ENCODE data around the gene DHX8. TPM values are rescaled to one million over a fixed set of nuclear protein-coding genes. Genes with fewer than 3 reads are reported as not detected.

Gene DHX8
- total RNA-seq, 1 experiment from 2014 or later = 34.5 TPM

DNA sequence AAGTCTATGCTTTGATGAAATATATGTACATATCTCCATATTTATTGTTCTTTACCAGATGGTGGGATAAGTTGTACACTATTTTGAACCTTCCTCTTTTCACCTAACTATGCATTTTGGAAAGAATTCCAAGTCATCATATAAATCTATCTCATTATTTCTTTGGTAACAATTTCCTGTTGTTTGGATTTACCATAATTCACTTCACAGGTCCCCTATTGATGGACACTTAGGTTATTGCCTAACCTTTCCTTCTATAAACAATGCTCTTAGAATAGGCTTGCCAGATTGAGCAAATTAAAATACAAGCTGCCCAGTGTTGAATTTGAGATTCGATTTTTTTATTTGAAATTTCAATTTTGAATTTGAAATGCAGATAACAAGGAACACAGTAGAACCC, 28.9 kb upstream of the DHX8 start:
- Histone ChIP-seq H3K4me1 (ENCODE audit: insufficient read depth, low read length) (peaks cover 24% of the 10 kb centered on the region), H3K36me3 (ENCODE audit: low read depth, low read length) (no peaks in the 10 kb centered on the region), H3K79me2 (ENCODE audit: low read length) (no peaks in the 10 kb centered on the region), H3K9me3 (ENCODE audit: low read length) (no peaks in the 10 kb centered on the region), H4K20me1 (ENCODE audit: low read length) (no peaks in the 10 kb centered on the region), H2AFZ (ENCODE audit: low read length) (no peak overlapping the region), H3K9ac (ENCODE audit: low read length) (no peak overlapping the region), H3F3A (ENCODE audit: low read length, unreplicated experiment) (no peaks in the 10 kb centered on the region), H3K27ac (ENCODE audit: low read length) (no peak overlapping the region), H3K9me2 (replicated peaks; ENCODE audit: low read length) (no peaks in the 10 kb centered on the region), H3K27me3 (ENCODE audit: low read length) (no peaks in the 10 kb centered on the region), H3K4me3 (ENCODE audit: low read length) (no peak overlapping the region), H3K4me2 (ENCODE audit: low read length) (no peak overlapping the region)
- POLR2A ChIA-PET (ENCODE audit: unreplicated experiment) = no interaction called here
- no TSS peak for BruUV-seq (replicated peaks)
- CTCF ChIA-PET = no interaction called here
- DNase-seq = no peak
- no peak for ATAC-seq
- intact Hi-C loops (cut with micrococcal nuclease) = no loop called here
- TF ChIP-seq, protein P1, sequence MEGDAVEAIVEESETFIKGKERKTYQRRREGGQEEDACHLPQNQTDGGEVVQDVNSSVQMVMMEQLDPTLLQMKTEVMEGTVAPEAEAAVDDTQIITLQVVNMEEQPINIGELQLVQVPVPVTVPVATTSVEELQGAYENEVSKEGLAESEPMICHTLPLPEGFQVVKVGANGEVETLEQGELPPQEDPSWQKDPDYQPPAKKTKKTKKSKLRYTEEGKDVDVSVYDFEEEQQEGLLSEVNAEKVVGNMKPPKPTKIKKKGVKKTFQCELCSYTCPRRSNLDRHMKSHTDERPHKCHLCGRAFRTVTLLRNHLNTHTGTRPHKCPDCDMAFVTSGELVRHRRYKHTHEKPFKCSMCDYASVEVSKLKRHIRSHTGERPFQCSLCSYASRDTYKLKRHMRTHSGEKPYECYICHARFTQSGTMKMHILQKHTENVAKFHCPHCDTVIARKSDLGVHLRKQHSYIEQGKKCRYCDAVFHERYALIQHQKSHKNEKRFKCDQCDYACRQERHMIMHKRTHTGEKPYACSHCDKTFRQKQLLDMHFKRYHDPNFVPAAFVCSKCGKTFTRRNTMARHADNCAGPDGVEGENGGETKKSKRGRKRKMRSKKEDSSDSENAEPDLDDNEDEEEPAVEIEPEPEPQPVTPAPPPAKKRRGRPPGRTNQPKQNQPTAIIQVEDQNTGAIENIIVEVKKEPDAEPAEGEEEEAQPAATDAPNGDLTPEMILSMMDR (conservative IDR thresholded peaks at IDR 0.05; ENCODE audit: low read depth, low read length) = no peak
- TF ChIP-seq EZH2phosphoT487 (IDR thresholded peaks at IDR 0.05; ENCODE audit: borderline replicate concordance, low read length) (no peak), EZH2 (IDR thresholded peaks at IDR 0.05; ENCODE audit: low read length, unreplicated experiment) (no peak)

DNA sequence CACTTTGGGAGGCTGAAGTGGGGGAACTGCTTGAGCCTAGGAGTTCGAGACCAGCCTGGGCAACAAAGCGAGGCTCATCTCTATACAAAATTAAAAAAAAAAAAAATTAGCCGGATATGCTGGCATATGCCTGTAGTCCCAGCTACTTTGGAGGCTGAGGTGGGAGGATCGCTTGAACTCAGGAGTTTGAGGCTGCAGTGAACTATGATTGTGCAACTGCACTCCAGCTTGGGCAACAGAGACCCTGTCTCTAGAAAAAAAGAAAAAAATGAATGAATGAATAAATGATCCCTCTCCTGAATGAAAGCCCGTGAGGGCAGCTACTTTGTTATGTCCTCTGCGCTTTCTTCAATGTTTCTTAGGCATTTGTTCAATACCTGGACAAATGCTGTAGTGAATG, 27.7 kb upstream of the DHX8 start:
- no peak for TF ChIP-seq EZH2phosphoT487 (IDR thresholded peaks at IDR 0.05; ENCODE audit: borderline replicate concordance, low read length)
- TF ChIP-seq, protein P1 (conservative IDR thresholded peaks at IDR 0.05; ENCODE audit: low read depth, low read length) = no peak
- no peak for TF ChIP-seq EZH2 (IDR thresholded peaks at IDR 0.05; ENCODE audit: low read length, unreplicated experiment)
- Histone ChIP-seq H3K9me3 (ENCODE audit: low read length) (no peaks in the 10 kb centered on the region), H3K79me2 (ENCODE audit: low read length) (no peaks in the 10 kb centered on the region), H3K4me3 (ENCODE audit: low read length) (no peak overlapping the region), H3K4me2 (ENCODE audit: low read length) (no peak overlapping the region), H3K4me1 (ENCODE audit: insufficient read depth, low read length) (peaks cover 24% of the 10 kb centered on the region), H3K36me3 (ENCODE audit: low read depth, low read length) (no peaks in the 10 kb centered on the region), H3K9ac (ENCODE audit: low read length) (no peak overlapping the region), H3K27ac (ENCODE audit: low read length) (no peak overlapping the region), H3K27me3 (ENCODE audit: low read length) (no peaks in the 10 kb centered on the region), H3K9me2 (replicated peaks; ENCODE audit: low read length) (no peaks in the 10 kb centered on the region), H2AFZ (ENCODE audit: low read length) (no peak overlapping the region), H4K20me1 (ENCODE audit: low read length) (no peaks in the 10 kb centered on the region), H3F3A (ENCODE audit: low read length, unreplicated experiment) (no peaks in the 10 kb centered on the region)
- no TSS peak for BruUV-seq (replicated peaks)
- intact Hi-C loops (cut with micrococcal nuclease) = no loop called here
- CTCF ChIA-PET = no interaction called here
- no peak for ATAC-seq
- no peak for DNase-seq
- POLR2A ChIA-PET (ENCODE audit: unreplicated experiment) = interaction anchor here (0.6 kb wide), 1 partner anchor 95 kb away, joined by 9 read pairs; no protein-coding TSS in a partner anchor

DNA sequence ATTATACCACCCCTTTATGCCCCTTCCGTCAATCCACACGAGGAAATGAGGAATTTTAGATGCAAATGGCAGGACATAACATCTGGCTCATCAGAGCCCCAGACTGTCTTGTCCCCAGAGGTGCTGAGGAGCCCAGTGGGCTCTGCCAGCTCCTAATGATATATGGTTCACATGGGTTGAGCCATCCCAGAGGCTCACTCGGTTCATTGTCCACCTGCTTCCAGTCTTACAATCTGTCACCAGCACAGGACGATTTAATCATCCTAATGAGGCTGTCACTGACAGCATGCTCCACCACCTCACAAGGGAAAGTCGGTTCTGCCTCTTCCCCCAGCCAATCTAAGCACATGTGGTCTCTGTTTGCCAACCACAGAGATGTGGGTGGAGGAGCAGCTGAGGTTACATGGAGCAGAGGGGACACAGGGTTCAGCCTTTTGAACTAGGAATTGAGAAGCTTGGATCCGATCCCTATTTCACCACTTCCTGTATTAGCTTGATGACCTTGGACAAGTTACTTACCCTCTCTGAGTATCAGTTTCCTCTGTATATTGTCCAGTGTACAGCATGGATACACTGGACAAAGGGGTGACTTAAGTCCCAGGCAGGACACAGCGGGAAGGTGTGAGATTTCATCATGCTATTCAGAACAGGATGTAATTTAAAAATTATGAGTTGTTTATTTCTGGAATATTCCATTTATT, 27.0 kb upstream of the DHX8 start:
- no TSS peak for BruUV-seq (replicated peaks)
- TF ChIP-seq EZH2 (IDR thresholded peaks at IDR 0.05; ENCODE audit: low read length, unreplicated experiment) (no peak), EZH2phosphoT487 (IDR thresholded peaks at IDR 0.05; ENCODE audit: borderline replicate concordance, low read length) (no peak)
- TF ChIP-seq, protein P1 (conservative IDR thresholded peaks at IDR 0.05; ENCODE audit: low read depth, low read length) = no peak
- no peak overlapping the region; the same call in 1 of the 2 replicates for H3K9ac ChIP-seq (ENCODE audit: low read length)
- POLR2A ChIA-PET (ENCODE audit: unreplicated experiment) = interaction anchor here (0.6 kb wide), 1 partner anchor 96 kb away, joined by 9 read pairs; no protein-coding TSS in a partner anchor
- H3K27me3 ChIP-seq (ENCODE audit: low read length) = no peaks in the 10 kb centered on the region
- no peaks in the 10 kb centered on the region for H3K79me2 ChIP-seq (ENCODE audit: low read length)
- ATAC-seq = peak; percentile 34
- H3K4me2 ChIP-seq (ENCODE audit: low read length) = 0 out of 2 replicates have a peak overlapping the region, but pooled peaks have one; percentile 1
- peak; percentile 12 for DNase-seq
- H4K20me1 ChIP-seq (ENCODE audit: low read length) = no peaks in the 10 kb centered on the region
- no peaks in the 10 kb centered on the region for H3K9me2 ChIP-seq (replicated peaks; ENCODE audit: low read length)
- no peak overlapping the region for H3K4me3 ChIP-seq (ENCODE audit: low read length)
- CTCF ChIA-PET = no interaction called here
- no peak overlapping the region for H2AFZ ChIP-seq (ENCODE audit: low read length)
- H3F3A ChIP-seq (ENCODE audit: low read length, unreplicated experiment) = no peaks in the 10 kb centered on the region
- H3K4me1 ChIP-seq (ENCODE audit: insufficient read depth, low read length) = peaks cover 24% of the 10 kb centered on the region
- H3K9me3 ChIP-seq (ENCODE audit: low read length) = no peaks in the 10 kb centered on the region
- H3K36me3 ChIP-seq (ENCODE audit: low read depth, low read length) = no peaks in the 10 kb centered on the region
- H3K27ac ChIP-seq (ENCODE audit: low read length) = peak overlapping the region; percentile 83
- intact Hi-C loops (cut with micrococcal nuclease) = no loop called here
